Measurements from ENCODE around the gene C17orf75.
A peak's percentile ranks its signal among the peaks of the same experiment; 100 is the strongest.

Gene C17orf75

DNA sequence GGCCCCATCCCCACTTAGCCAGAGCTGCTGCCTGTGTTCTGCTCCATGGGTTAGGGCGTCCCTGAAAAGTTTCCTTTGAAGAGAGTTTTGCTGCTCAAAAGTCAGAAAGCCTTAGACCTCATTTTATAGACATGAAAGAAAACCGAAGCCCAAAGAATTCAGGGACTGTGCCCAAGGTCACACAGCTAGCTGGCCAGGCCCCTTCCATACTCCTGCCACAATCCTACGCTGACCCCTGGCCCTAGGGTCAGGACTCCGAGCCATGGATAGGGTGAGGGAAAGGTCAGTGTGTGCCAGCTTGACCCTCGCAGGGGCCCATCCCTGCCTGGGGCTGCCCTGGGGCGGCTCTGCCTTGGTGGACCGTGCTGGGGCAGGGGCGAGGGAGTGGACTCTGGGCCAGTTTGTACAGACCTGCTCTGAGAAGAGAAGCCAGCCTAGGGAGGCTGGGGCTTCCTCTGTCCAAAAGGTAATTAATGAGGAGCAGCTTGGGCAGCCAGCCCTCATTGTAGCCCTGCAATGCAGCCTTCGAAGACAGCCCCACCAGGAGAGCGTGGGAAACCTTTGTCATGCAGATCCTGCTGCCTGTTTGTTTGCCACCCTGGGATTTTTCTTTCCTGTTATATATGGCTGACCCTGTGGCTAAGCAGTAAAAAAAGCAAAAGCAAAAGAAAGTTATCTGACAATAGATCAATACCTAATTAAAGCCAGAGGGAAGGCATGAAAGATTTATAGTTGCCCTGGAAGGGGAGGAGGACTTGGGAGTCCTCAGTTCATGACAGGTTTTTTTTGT is 38.9 kb downstream of the C17orf75 start:
- no peak for DNase-seq

GRCh38 chr17:32302037-32302436 is 39.9 kb downstream of the C17orf75 start:
- DNase-seq, result no peak

DNA sequence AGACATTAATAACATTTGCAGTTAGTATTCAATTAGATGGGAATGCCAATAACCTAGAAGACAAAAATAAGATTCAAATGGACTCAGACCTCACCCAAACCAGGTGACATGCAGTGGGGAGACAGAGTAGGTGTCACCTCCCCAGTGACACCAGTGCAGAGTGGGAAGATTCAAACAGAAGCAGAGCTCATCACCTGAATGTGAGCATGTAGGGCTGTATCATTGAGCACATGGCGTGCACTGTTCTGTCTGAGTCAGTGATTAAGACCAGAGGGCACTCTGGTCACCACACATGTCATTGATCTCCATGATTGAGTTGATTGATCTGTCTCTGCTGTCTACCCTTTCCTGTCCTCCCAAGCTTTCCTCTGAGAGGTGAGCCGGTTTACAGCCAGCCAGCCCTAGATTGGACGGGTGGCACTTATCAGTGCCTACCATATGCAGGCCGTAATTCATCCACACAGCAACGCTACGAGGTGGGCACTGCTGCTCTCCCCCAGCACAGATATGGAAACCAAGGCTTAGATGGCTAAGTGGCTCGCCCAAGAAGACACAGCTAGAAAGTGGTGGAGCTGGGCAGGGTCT is 42.3 kb downstream of the C17orf75 start:
- DNase-seq, result no peak

- DNase-seq, result no peak
Observed at GRCh38 chr17:32298721-32299579, 43.0 kb downstream of the C17orf75 start.

- peak in 1 of 2 experiments; percentile 24 for DNase-seq
Observed at GRCh38 chr17:32298298-32298697, 43.7 kb downstream of the C17orf75 start.

- no peak for DNase-seq
Observed at GRCh38 chr17:32297860-32298259, 44.1 kb downstream of the C17orf75 start.

- DNase-seq, result no peak
Observed at GRCh38 chr17:32297424-32297823, 44.5 kb downstream of the C17orf75 start.

GRCh38 chr17:32292094-32292493 is 49.9 kb downstream of the C17orf75 start:
- no peak for DNase-seq

DNA sequence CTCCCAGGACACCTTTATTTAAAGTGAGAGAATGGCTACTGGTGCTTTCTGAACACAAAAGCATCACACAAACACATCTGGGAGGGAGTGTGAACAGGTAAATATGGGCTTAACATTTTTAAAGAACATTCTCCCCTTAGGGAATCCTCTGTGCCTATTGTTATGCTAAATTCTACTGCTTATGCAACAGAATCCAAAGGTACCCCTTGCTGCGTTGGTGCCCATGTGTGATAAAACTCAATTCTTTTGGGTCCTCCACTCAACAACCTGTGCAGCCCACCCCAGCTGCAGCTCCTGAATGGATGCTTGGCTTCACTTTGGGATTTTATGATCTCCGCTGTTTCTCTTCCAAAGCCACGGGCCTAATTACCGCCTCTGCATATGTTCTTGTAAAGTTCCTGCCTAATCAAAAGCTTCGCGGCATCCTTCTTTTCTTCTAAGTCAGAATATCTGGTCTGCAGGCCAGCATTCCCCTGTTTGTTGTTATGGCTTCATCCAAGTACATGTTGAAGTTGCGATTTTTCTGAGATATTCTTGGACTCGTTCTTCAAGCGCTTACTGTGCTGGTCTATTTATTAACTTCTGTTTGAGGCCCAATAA is 52.4 kb downstream of the C17orf75 start:
- DNase-seq, result no peak

DNA sequence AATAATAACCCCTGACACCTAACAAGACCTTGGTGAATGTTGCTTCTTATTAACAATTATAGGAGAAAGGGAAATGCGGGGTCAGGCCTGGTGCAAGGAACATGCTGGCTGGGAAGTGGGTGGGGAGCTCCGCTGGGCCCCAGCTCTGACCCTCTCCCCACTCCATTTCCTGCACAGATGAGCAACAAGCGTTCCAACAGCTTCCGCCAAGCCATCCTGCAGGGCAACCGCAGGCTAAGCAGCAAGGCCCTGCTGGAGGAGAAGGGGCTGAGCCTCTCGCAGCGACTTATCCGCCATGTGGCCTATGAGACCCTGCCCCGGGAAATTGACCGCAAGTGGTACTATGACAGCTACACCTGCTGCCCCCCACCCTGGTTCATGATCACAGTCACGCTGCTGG is 53.4 kb downstream of the C17orf75 start:
- DNase-seq, result peak; percentile 23 to 50

DNA sequence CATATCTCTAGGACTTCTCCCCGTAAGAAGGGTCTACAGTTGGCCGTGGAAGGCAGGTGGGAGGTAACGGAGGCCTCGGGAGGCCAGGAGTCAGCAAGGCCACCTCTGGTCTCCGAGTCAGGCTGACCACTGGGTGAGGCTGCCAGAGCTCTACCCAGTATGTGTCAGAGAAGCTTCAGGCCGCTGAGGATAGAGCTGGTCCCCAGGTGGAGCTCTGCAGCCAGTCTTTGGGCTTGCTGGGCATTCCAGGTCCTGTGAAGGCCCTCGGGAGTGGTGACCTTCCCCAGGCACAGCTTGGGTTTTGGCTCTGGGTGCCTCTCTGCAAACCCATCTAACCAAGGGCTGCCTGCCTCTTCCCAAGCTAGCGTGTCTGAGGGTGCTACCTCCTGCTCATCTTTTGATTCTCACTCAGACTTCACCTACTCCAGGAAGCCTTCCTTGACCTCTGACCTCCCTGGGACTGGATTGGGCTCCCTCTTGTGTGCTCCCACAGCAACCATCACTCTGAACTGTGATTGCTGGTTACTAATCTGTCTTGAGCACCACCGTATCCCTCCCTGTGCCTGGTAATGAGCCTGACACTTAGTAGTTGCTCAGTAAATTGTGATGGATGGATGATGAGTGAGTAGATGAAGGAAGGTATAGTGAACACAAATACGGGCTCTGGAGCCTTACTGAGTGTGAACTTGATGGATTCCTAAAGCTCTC is 54.0 kb downstream of the C17orf75 start:
- no peak for DNase-seq

- DNase-seq, result no peak
Observed at GRCh38 chr17:32286518-32286900, 55.5 kb downstream of the C17orf75 start.

DNA sequence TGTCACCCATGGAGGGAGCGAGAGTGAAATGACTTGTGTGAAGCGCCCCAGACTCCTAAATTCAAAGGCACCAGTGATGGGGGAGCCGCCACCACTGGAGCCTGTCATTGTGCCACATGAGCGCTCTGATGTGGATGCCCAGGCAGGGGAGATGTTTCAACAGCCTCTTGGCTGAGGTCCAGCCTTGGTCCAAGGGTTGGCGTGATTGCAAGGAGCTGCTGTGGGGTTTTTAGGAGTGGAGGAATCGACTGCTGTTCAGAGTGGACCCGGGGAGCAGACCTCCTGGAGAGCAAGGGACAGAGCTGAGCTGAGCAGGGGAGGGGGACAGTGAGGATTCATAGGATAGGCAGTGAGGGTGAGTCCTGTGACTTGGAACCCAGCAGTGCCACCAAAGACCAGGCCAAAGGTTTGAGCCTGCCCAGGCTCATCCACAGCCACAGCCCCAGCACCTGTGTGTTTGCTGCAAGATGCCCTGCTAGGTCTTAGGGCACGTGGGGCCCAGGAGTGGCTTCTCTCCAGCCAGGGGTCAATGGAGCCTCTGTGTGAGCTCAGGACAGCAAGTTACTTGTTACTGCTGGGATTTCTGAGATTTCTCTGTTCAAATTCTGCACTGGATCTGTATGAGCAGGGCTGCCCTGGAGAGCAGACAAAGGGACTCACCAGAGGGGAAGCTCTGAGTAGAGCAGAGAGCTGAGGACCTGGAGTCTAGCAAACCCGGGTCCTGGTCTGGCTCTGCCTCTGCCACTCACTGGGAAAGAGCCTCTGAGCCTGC is 56.0 kb downstream of the C17orf75 start:
- DNase-seq, result no peak

DNA sequence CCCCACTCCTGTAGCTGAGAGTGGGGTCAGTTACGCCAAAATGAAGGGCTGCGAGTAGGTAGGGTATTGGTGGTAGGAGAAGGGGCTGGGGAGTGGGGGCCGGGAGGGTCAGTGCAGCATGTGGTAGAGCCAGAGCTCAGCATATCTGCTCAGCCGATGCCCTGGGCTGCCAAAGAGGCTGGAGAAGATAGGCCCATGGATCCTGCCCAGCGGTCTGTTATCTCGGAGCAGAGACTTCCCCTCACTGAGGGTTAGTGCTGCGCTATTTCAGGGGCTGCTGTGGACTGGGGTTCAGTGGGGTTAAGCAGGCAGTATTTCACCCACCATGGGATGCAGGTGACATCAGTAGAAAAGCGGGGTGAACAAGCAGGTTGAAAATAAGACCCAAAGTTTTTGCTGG is 56.7 kb downstream of the C17orf75 start:
- no peak for DNase-seq

DNA sequence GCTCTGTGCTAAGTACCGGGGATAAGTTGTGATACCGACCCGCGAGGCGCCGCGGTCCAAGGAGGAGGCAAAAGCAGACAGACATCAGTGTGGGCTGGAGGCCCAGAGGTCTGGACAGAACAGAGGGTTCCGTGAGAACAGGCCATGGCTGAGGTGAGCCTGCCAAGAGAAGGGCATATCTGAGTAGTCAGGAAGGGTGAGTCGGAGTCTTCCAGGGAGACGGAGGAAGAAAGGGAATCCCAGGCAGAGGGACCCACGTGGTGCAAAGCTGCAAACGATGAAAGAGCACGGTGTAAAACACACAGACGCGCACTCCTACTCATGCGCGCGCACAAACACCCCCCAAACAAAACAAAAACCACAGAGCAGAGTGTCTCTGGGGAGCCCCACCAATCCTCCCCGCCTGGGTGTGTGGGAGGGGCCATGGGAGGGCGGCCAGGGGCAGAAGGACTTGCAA is 58.2 kb downstream of the C17orf75 start:
- DNase-seq, result no peak

GRCh38 chr17:32281011-32281451 is 60.9 kb downstream of the C17orf75 start:
- DNase-seq, result no peak

DNA sequence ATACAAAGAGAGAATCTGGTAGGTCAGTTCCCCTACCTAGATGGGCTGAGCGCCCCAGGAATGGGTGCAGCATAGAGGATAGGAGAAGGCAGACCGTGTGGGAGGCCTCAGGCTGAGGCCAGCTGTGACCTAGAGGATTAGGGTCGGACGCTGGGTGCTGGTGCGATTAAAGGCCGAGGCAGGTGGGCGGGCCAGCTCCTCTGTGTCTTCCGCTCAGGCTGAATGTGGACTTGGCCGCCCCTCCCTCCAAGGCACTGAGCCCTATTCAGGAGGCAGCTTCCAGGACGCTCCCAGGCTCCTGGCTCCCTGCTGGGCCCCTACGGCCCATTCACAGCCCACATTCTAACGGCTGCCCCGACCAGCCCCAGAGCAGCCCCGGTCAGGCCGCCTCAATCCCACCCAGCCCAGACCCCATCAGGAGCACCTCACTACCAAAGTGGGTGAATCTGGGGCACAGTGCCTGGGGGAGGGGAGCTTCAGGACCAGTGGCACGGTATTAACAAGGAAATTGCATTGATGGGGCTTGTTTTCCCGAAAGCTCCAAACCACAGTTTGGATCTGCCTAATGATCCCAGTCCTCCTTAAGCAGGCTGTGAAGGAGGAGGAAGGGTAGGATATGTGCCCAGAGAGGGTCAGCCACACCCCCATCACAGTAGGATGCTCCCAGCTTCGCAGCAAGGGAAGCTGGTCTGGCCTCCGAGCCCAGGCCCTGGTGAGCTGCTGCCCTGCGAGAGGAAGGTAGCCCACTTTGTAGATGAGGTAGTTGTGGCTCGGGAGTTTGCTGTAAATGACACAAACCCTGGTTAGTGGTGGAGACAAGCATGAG is 61.9 kb downstream of the C17orf75 start:
- DNase-seq, result no peak

DNA sequence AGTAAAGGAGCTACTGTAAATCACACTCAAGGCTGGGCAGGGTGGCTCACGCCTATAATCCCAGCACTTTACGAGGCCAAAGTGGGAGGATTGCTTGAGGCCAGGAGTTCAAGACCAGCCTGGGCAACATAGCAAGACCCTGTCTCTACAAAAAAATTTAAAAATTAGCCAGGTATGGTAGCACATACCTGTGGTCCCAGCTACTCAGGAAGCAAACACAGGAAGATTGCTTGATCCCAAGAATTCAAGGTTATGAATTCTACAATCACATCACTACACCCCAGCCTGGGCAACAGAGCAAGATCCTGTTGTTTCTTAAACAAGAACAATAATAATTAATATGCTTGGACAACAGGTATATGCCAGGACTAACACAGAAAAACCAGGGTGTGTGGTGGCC is 63.2 kb downstream of the C17orf75 start:
- no peak for DNase-seq

Measured in AML-193 (cell line).